Measurements from ENCODE around the gene GDA.
"Not testable (repeated sequence)": the region's sequence is repeated elsewhere in the genome, so short reads cannot be mapped to it uniquely, and the experiment has no call there.

GDA gene

DNA sequence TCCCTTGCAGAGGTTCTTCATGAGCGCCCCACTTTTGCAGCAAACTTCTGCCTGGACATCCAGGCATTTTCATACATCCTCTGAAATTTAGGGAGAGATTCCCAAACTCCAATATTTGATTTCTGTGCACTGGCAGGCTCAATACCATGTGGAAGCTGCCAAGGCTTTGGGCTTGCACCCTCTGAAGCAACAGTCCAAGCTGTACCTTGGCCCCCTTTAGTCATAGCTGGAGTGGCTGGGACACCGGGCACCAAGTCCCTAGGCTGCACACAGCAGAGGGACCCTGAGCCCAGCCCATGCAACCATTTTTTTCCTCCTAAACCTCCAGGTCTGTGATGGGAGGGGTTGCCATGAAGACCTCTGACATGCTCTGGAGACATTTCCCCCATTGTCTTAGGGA is 141.1 kb downstream of the GDA start:
- no peak for DNase-seq

DNA sequence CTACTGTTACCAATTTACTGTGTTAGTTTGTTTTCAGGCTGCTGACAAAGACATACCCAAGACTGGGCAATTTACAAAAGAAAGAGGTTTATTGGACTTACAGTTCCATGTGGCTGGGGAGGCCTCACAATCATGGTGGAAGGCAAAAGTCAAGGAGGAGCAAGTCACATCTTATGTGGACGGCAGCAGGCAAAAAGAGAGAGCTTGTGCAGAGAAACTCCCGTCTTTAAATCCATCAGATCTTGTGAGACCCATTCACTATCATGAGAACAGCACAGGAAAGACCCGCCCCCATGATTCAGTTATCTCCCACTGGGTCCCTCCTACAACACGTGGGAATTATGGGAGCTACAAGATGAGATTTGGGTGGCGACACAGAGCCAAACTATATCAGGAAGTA is 142.3 kb downstream of the GDA start:
- DNase-seq: not testable (repeated sequence)

DNA sequence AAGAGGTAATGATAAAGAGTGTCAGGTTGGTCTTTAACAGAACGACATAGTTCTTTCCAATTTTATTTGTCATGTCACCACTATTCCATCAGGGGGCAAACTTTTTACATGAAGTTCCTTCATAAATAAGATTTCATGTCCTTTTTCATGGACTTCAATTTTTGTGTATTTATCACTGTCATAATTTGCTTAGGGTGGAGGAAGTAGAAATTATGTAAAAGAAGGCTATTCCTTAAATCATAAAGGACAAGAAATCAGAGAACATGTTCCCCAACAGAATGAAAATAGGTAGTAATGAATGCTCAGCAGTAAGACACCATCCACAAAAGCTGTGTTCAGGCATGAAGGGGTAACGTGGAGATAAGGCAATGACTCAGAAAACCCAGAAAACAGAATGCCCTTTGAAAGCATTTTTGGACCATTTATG is 143.0 kb downstream of the GDA start:
- no peak for DNase-seq

DNA sequence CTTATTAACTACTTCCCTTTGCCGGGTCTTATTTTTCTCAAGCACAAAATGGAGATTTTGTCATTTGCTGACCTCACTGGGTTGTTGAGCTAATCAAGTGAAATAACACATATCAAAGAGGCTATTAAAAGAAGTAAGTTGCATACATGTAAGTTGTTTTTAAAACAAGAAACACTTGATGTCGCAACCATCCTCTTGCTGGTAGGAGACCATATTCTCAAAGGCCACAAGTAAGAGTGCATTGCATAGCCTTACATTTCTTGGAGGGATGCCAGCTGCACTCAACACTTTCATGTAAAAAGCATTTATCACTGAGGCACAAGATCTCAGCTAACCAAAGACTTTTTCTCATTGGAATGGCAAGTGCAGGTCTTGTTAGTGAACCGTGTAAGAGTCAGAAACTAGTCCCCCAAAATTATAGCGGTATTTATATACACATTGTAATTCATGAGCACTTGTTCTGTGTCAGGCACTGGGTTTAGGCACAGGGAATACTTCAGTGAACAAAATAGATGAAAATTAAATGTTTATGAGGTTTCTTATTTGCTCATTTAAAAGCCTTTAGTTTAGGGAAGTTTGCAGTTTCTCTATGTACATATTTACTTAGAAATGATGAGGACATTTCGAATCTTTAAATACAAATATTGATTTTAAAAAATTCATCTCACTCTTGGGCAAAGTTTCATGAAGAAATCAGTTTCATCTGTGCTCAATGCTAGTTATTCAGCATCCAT is 143.8 kb downstream of the GDA start:
- peak; percentile 12 to 62 for DNase-seq

DNA sequence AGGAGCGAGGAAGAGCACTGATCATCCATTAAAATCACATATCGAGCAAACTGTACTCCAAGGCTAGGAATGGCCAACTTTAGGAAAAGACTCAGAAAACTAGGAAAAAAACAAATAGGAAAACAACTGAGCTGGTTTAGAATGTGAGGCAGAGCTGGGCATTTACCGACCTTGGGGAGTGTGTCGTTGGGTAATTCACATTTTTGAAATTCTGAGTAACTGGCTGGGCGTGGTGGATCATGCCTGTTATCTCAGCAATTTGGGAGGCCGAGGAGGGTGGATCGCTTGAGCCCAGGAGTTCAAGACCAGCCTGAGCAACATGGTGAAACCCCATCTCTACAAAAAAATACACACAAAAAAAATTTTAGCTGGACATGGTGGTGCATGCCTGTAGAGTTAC is 145.7 kb downstream of the GDA start:
- no peak for DNase-seq

DNA sequence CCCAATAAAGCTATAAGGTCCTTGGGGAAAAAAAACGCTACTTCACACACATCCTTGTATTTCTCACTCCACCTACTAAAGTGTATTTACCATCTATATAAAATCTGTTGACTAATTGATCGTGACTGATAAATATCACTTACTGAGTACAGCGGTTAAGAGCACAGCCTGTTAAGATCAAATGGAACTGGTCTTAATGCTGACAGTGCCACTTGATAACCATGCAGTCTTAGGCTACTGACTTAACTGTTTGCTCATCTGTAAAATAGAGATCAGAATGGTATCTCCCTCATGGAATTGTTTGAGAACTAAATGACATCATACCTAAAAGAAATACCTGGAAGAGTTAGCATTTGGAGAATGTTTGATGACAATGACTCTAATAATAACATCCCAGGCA is 148.3 kb downstream of the GDA start:
- DNase-seq: no peak

DNA sequence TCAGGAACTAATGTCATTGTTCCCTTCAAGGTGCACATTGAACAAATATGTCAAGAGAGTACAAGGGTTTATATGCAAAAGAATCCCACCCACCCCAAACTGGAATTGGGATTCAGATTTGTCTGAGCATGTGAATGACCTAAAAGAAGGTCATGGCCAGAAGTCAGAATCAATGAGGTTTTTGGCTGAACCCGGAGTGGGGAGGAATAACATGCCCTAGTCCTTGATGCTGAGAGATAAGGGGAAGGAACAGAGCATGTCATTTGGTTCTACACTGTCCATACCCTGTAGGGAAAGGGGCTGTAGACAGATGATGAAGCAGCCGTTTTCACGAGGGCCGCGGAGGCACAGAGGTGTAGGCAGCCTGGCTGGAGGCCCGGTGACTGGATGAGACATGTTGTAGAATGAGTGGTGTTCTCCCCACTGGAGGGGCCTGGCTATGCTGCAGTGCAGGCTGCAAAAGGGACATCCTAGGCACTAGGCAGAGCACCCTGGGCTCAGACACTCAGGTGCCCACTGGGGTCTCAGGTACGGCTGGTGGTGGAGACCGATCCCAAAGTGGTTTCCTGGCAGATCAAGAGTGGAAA is 149.9 kb downstream of the GDA start:
- no peak for DNase-seq

DNA sequence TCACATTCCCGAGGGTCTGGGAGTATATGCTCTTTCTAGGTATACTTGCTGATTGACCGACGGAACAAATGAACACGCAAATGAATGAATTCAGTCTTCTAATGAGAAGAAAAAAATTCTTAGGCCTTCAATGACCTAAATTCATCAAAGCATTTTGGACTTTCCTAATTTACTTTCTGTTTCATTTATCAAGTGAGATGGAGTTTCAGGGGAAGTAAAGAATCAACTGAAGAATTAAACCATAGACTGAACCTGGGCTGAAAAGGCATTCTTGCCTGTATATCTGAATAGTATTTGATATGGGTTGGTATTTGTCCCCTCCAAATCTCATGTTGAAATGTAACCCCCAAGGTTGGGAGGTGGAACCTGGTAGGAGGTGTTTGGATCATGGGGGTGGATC is 151.6 kb downstream of the GDA start:
- no peak for DNase-seq
